SW 1271 (cell line): ENCODE results near the gene TLR9.

Experiments
- DNase-seq, 2 experiments: peaks; one replicate each; lab custom pipeline; 2025; lab: John Stamatoyannopoulos, UW

TLR9 gene

DNA sequence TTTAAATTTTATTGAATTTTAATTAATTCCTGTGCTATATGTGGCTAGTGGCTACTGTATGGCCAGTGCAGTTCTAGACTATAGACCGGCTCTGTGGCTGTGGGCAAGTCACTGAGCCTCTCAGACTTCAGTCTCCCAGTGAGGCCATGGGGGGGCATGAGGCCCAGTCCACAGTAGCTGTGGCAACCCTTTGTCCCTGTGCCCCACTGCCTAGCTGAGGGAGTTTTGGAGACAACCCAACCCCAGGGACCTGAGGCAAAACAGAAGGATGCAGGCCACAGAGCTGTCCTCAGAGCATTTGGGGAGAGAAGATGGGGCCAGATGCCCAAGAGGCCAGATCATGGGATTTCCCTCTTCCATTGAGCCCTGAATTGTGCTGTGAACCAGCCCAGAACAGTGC is 52.3 kb downstream of the TLR9 start:
- no peak for DNase-seq

GRCh38 chr3:52172262-52172757 is 53.1 kb downstream of the TLR9 start:
- no peak for DNase-seq

- DNase-seq = no peak
These were observed 53.8 kb downstream of the TLR9 start for GRCh38 chr3:52171514-52172261.
